NCI-H128 (cell line): ENCODE data around the gene RAB34.

Experiments used
- DNase-seq: peaks from one replicate; lab custom pipeline; 2025; ENCODE audit not compliant: unreplicated experiment; lab: John Stamatoyannopoulos, UW

The RAB34 gene, protein sequence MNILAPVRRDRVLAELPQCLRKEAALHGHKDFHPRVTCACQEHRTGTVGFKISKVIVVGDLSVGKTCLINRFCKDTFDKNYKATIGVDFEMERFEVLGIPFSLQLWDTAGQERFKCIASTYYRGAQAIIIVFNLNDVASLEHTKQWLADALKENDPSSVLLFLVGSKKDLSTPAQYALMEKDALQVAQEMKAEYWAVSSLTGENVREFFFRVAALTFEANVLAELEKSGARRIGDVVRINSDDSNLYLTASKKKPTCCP

DNA sequence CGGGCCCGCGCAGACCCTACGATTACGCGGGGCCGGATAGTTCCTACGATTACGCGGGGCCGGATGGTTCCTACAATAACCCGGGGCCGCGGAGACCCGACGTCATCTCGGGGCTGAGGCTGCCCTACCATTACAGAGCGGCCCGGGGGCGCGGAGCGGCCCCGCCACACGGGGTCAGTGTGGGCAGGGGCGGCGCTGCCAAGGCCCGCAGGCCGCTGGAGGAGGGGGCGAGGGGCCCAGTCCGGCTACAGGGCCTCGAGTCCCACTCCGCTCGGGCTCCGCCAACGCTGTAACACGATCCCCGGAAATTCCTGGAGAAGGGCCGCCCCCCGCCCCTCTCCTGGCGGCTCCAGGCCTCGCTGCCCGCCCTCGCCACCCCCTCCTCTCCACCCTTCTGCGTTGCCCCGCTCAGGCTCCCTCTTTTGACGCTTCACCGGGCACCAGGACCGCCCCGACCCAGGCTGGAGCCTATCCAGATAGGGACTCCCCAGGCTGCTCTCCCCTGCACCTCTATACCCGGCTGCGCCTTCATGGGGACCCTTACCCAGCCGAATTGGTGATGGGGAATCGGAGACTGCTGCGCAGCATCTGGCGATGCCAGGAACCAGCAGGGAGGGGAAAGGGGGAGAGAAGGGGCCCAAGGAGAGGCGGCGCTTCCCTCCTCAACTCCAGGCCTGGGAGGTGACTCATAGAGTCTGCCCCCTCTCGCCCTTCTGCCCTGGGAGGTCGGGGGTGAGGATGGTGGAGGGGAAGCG lies at the start of gene RAB34:
TSS of gene RAB34 (minus strand) at position 291 of the 755 bp plus-strand sequence. CDS start 602 bp downstream, outside the sequence.
- peak; percentile 7 for DNase-seq

DNA sequence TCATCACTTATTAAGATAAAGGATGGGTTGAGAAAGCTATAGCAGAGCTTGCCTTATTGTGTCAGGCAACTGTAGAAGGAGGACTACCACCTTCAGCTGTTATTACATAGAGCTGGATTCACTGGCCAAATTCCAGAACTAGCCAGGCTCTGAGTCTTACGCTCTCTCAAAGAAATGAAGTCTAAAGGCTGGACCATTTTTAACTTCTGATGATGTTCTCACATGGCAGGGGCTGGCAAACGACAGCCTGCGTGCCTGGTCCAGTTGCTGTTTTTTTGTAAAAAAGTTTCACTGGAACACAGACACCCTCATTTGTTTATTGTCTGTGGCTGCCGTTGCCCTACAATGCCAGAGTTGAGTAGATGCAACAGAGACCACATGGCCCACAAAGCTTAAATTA lies 47.4 kb upstream of the RAB34 start:
- no peak for DNase-seq

DNA sequence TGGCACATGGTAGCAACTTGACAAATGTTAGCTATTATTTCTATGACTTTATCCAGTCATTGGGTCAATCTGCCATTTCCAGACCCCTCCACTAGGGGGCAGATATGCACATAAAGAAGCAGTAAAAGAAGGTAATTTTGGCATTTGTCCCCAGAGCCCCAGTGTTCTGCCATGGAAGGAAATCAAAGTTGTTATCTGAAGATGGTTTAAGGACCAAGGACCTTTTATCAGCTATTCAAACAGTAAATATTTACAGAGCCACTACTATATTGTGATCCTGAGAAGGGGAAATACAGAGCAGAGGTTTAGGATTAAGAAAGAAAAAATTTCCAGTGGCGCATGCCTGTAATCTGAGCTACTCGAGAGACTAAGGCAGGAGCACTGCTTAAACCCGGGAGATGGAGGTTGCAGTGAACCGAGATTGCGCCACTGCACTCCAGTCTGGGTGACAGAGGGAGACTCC lies 46.2 kb upstream of the RAB34 start:
- peak; percentile 44 for DNase-seq

DNA sequence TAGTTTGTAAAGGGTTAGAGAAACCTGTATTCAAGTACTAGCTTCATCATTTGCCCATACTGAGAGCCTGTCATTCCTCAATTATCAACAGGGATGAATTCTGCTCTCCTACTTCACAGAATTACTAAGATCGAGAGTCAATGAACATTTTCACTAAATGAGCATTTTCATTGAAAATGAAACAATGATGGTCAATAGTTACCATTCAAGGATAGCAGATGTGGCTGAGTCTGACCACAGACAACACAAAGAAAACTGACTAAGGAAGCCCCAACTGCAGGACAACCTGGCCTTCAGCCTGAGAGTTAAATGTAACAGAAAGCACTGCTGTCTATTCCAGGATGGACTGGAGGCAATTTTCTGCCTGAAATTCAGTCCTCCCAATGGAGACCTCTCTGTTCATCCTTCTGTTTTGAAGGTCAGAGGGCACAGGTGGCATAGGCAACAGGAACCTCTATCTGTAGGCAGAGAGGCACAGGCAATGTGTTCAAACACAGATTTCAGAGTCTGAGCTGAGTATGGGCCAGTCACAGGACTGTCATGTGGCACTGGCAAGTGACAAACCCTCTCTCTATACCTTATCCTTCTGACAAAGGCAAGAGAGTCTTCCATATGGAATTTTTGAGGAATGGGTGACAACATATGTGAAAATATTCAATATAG lies 45.6 kb upstream of the RAB34 start:
- no peak for DNase-seq

DNA sequence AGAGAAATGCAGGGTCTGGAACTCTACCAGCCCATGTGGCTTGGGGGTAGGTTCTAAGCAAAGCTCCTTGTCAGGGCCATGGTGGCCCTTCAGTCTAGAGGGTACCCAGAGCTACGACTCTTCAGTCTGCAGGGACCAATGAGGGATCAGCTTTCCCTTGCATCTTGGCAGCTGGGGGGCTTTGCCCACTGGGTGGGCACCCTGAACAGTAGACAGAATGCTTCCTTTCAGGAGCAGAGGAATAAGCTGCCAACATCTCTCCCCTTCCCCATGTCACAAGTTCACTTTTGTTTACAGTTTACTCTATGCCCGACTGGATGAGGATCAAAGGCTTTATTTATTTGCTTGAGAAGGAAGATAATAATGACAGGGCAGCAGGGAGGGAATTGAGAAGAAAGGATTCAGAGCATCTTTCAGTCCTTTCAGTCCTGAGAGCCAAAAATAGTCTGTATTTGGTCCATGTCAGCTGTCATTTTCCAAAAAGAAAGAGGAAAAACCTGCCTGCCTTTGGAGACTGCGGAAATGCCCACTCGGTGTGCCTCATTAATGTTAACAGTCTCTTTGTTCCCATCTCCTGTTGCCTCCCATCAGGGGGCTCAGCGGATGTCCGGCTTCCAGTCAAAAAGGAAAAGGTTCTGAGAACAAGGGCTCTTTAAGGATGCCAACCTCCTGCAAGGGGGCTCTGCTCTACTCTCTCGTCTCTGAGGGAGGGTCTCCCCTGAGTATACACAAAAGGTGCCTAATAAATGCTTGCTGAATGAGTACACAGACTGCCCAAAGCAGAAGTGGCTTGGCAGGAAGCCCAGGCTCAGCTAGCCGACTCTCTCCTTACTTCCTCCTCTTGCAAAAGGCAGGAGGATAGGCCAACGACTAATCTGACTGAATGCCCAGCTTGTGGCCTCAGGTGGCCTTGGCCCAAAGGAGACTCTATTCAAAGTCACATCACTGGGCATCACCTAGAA lies 43.2 kb upstream of the RAB34 start:
- DNase-seq = no peak

DNA sequence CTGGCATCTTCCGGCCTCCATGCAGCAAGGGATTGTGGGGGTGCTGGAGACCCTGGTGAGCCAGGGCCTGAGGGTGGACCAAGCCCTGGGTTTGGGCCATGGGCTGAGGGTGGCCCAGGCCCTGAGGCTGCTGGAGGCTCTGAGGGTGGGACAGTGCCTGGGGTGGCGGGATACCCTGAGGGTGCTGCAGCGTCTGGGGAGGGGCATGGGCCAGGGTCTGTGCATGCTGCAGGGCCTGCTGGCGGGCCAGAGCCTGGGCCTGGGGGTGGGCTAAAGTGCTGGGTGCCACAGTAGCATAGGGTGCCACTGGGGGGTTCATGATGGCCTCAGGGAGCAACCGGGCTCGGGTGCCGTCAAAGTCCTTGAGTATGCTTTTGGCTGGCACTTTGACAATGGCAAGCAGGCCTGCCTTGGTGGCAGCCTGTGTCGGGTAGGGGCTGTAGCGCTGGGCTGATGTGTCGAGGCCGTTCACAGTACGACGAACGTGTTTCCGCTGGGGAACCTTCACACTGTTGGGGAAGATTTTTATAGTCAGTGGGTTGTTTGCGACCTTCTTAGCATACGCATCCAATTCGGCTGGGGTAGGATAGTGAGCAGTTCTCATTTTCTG lies 41.7 kb upstream of the RAB34 start:
- DNase-seq = no peak

DNA sequence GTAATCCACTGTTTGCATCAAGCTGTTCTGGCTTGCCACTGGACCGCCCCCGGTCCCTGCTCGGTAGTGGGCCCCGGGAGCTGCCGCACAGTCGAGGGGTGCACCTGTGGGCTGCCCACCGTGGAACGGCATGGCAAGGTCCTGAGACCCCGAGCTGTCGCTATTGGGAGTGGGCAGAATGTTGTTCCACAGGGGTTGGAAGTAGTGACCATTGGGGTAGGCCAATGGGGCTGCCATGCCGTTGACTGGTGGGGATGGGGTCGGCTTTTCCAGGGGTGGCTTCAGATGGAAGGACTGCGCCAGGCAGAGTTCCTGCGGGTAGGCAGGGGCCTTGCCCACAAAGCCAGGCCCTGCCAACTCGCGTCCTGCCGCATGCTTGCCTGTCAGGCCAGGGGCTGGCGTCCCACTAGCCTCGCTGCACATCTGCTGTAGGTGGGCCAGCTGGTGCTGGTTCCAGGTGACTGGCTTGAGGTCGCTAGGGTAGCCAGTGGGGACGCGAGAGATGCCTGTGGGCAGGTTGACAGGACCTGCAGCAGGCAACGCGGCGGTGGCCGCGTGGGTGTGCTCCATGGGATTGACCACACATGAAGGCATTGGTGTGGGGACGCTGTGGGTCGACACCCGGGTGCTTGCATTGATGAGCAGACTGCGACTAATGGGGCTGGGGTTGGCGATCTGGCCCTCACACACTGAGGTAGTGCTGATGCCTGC lies 40.9 kb upstream of the RAB34 start:
- DNase-seq = no peak

DNA sequence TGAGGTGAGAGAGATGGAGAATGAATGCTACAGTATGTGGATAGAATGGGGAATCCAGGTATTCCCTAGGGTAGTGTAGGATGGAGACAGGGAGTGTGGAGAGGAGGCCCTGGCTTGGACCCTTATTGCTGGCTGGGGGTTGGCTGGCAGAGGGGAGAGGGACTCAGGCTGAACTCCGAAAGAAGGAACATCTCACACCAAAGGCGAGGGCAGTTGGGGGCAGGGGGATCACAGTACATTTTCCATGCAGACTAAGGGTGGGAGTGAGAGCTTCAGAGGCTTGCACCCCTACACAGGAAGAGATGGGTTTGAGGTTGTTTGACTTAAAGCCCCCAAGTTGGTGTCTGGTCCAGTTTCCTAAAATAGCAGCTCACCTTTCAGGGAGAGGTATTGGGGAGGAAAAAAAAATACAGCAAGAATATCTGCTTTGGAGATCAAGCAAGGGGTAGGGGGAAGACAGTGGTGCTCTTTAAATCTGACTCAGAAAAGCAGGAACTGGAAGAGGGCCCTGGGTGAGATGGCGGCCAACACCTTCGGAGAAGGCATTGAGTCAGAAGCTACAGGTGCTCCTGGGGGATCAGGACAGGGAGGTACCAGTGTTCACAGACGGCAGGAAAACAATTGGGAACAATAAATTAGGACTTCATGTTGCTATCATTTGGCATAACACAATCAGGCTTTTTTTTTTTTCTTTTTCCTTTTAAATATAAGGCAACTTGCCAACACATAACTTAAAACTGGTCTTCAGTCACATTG lies 38.6 kb upstream of the RAB34 start:
- no peak for DNase-seq

DNA sequence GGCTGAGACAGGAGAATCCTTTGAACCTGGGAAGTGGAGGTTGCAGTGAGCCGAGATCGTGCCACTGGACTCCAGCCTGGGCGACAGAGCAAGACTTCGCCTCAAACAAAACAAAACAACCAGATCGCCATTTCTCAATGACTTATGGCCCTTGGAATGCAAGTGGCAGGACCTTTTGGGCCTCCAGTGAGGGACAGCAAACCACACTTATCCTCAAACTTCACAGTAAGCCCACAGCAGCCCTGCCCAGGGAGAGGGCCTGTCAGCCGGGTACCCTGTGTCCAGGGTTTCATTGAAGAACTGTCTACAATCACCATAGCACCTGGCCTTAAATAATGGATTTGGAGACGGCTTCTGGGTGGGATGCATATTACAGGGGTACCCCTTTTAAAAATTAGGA lies 37.8 kb upstream of the RAB34 start:
- no peak for DNase-seq

DNA sequence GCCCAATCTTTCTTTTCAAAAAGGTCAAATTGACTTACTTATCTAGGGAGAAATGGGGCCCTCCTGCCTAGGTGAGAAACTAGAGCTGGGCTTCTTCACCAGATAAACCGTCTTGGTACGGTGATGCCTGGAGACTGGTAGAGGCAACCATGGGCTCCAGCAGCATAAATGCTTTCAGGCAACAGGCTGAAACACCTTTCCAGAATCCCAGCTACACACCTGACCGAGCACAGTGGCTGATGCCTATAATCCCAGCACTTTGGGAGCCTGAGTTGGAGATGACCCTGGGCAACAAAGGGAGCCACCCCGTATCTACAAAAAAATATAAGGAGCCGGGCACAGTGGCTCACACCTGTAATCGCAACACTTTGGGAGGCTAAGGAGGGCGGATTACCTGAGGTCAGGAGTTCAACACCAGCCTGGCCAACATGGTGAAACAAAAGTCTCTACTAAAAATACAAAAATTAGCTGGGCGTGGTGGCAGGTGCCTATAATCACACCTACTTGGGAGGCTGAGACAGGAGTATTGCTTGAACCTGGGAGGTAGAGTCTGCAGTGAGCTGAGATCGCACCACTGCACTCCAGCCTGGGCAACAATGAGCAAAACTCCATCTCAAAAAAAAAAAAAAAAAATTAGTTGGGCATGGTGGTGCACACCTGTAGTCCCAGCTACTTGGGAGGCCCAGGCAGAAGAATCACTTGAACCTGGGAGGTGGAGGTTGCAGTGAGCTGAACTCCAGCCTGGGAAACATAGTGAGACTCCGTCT lies 34.1 kb upstream of the RAB34 start:
- DNase-seq = no peak

DNA sequence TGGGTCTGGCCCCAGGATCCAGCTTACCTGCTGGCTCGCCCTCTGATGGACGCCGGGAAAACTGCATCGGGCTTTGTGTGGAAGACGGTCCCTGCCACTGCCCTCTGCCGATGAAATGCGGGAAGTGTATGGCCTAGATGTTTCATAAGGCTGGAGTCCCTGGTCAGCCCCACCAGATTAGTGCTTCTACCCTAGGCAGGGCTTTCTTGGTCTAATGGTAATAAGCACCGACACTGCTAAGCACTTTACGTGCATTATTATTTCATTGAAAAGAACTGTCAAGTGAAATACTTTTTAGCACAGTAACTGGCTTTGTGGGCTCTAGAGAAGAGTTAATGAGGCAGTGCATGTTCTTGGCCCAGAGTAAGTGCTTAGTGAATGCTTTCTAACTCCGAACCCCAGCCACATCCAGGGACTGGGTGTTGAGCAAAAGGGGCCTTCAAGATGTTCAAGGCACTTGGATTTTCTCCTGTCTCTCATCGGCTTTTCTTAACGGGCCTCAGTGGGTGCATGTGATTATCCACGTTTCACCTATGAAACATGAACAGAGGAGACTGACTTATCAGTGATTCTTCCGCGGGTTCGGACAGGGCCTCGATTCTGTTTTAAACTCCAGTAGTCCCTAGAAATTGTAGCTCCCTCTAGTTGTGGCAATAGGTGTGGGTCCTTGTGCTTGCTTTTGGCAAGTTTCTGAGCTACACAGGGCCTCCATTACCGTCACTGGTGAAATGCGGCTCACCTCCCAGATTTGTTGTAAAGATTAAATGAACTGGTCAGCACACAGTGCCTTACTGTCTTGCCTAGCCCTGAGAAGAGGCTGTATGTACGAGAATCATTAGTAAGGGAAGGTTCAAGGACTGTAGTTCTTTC lies 32.7 kb upstream of the RAB34 start:
- DNase-seq = peak; percentile 68

DNA sequence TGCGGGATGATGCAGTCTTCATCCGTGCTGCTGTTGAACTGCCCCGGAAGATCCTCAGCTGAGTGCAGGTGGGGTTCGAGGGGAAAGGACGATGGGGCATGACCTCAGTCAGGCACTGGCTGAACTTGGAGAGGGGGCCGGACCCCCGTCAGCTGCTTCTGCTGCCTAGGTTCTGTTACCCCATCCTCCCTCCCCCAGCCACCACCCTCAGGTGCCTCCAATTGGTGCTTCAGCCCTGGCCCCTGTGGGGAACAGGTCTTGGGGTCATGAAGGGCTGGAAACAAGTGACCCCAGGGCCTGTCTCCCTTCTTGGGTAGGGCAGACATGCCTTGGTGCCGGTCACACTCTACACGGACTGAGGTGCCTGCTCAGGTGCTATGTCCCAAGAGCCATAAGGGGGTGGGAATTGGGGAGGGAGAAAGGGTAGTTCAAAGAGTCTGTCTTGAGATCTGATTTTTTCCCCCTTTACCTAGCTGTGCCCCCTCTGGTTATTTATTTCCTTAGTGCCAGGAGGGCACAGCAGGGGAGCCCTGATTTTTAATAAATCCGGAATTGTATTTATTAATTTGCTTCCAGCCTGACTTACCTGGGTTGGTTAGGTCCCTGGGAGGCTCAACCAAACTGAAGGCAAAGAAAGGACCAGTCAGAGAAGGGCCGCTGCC lies 32.0 kb upstream of the RAB34 start:
- DNase-seq = no peak

DNA sequence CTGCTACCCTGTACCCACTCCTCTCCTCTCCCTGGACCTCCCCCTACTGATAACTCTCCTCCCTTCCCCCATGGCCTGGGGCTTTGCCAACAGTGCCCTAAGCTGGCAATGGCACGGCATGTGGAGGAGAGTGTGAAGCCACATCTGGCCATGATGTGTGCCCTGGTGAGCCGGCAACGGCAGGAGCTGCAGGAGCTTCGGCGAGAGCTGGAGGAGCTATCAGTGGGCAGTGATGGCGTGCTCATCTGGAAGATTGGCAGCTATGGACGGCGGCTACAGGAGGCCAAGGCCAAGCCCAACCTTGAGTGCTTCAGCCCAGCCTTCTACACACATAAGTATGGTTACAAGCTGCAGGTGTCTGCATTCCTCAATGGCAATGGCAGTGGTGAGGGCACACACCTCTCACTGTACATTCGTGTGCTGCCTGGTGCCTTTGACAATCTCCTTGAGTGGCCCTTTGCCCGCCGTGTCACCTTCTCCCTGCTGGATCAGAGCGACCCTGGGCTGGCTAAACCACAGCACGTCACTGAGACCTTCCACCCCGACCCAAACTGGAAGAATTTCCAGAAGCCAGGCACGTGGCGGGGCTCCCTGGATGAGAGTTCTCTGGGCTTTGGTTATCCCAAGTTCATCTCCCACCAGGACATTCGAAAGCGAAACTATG lies 31.3 kb upstream of the RAB34 start:
- DNase-seq = no peak

DNA sequence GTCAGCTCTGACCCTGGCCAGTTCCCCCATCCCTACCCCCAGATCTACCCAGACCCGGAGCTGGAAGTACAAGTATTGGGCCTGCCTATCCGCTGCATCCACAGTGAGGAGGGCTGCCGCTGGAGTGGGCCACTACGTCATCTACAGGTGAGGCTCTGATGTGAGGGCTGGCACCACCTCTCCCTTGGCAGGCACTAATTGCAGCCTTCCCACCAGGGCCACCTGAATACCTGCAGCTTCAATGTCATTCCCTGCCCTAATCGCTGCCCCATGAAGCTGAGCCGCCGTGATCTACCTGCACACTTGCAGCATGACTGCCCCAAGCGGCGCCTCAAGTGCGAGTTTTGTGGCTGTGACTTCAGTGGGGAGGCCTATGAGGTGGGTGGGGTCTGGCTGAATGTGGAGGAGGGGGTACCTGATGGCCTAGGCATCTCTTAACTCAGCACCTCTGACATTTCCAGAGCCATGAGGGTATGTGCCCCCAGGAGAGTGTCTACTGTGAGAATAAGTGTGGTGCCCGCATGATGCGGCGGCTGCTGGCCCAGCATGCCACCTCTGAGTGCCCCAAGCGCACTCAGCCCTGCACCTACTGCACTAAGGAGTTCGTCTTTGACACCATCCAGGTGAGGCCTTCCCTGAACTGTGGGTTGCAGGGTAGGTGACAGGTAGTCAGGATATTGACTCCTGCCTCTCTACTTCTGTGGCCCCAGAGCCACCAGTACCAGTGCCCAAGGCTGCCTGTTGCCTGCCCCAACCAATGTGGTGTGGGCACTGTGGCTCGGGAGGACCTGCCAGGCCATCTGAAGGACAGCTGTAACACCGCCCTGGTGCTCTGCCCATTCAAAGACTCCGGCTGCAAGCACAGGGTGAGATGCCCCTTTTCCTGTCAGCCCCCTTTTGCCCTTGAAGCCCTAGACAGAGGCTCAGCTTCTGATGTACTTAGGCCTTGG lies 30.4 kb upstream of the RAB34 start:
- no peak for DNase-seq

DNA sequence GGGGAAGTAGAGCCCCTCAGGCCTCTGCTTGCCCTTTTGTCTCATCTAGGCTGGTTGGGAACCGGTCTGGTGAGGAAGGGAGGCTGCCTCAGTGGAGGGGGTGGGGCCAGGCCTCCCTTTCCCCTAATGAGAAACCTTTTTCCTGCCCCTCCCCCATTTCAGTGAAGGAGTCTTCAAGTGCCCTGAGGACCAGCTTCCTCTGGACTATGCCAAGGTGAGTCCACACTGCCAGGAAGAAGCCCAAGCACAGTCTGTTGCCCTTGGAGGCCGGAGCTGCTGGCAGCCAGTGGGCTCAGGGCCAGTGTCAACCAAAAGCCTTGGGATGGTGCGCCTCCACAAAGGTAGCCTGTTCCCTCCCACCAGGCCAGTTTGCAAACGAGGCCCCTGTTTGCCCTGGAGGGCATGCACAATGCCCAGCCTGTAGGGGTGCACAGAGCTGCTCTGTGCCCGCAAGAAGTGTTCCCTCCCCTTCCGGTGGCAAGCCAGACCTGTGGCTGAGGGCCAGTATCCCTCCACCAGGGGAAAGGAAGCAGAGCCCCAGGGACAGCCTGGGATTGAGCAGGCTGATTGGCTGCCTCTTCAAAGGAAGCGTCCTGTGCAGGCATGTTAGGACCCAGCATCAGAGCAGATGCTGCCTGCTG lies 29.5 kb upstream of the RAB34 start:
- DNase-seq = no peak
